Spinal cord (tissue), 10 donors: Measurements from ENCODE around the gene THOC7. TPM values are rescaled to one million over a fixed set of nuclear protein-coding genes. Genes with fewer than 3 reads are reported as not detected.
A peak's percentile ranks its signal among the peaks of the same experiment; 100 is the strongest.

Experiments used
- DNase-seq, 6 donors: peaks; one replicate each; pipeline versions ENCODE4 v3.0.0 to v3.0.0-alpha.2; 2013 to 2015; ENCODE audit warnings: low spot score in 6 of 6, low read depth in 4 of 6
- H3K27ac ChIP-seq: one replicate; pipeline ENCODE4 v1.5.1; 2013; ENCODE audit warnings: low read depth, low read length, control low read depth
- H3K27me3 ChIP-seq: one replicate; pipeline ENCODE4 v1.6.1; 2013; ENCODE audit warnings: low read length; ENCODE audit not compliant: control insufficient read depth, insufficient read depth
- H3K36me3 ChIP-seq: one replicate; pipeline ENCODE4 v1.6.1; 2013; ENCODE audit warnings: low read length; ENCODE audit not compliant: control insufficient read depth, insufficient read depth
- H3K4me1 ChIP-seq: one replicate; pipeline ENCODE4 v1.6.1; 2013; ENCODE audit warnings: low read length; ENCODE audit not compliant: control insufficient read depth, insufficient read depth
- H3K4me3 ChIP-seq: one replicate; pipeline ENCODE4 v1.5.1; 2013; ENCODE audit warnings: low read depth, low read length, control low read depth
- H3K9me3 ChIP-seq: one replicate; pipeline ENCODE4 v1.6.1; 2013; ENCODE audit warnings: low read length; ENCODE audit not compliant: control insufficient read depth, insufficient read depth
- WGBS: methylation state at CpG from one replicate; pipeline ENCODE4 v1.1.5; 2013; ENCODE audit warnings: missing lambda C conversion rate; ENCODE audit not compliant: insufficient coverage; 5-methylcytosine and 5-hydroxymethylcytosine counted together
- polyA plus RNA-seq, 2 donors: library from polyadenylated mRNA; unstranded; fragments of 120-200 nt; gene quantifications; one replicate each; pipeline ENCODE4 v1.2.1, GENCODE V29; 2013; ENCODE audit not compliant: insufficient read length in 2 of 2
- total RNA-seq, 2 donors: library from RNA; depleted of rRNA in 1 of 2; stranded (reverse); fragments of 120-200 nt in 1 of 2; fragments of >200 nt in 1 of 2; gene quantifications; one replicate each; pipeline versions ENCODE4 v1.2.3 to v1.2.4, GENCODE V29; 2013 to 2014
- donor health status: healthy.

THOC7 gene
- total and polyA plus RNA-seq, 4 donors = 47.7 to 78.9 (median 66.6) TPM

DNA sequence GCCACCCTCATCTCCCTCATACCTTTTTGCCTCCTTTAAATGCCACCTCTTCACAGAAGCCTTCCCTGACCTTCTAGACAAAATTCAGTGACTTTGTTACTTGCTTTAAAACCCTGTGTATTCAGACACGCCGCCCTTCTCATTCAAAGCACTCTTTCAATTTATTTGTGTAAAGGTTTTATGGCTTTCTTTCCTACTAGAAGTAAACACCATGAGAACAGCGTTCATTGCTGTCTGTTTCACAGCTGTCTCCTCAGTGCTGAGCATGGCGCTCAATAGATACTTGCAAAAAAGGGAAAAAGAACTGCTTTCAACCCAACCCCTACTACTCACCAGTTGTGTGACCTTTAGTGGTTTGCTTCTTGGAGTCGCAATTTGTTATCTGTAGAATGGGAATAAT is 17.0 kb upstream of the THOC7 start:
- DNase-seq = no peak
- WGBS = 40% methylated on average over 1 of the region's 5 CpGs
- Histone ChIP-seq H3K9me3 (no peaks in the 10 kb centered on the region), H3K4me3 (no peak overlapping the region), H3K27me3 (no peaks in the 10 kb centered on the region), H3K36me3 (no peaks in the 10 kb centered on the region), H3K27ac (no peak overlapping the region), H3K4me1 (peaks cover 8% of the 10 kb centered on the region)

DNA sequence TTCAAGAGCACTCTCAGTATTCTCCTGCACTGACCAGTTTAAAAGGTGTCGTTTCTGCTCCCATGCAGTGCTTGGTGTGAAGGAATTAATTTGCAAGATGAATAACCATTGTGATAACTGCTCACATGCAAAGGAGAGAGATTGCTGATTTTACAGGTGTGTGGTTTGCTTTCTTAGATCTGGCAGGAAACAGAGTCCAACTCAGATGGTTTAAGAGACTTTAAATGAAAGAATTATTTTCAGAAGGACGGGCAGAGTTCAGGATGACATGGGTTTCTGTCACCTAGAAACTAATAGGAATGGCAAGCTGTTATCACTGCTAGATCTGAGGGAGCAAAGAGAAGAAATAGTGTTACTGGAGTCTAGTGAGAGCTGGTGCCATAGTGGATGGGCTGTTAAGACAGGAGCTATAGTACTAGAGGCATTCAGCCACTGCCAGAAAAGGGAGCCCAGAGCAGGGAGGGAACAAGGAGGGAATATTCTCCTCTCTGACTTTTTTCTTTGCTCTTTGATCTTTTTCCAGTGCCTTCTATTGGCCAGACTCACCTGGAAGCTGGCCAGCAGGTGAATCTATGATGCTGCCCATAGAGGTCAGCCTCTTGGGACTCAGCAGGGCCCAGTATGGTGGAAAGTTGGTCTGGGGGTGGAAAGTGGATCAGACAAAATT is 14.9 kb upstream of the THOC7 start:
- no peaks in the 10 kb centered on the region for H3K27me3 ChIP-seq
- no peaks in the 10 kb centered on the region for H3K9me3 ChIP-seq
- 50% methylated on average over 1 of the region's 2 CpGs for WGBS
- peaks cover 8% of the 10 kb centered on the region for H3K4me1 ChIP-seq
- no peaks in the 10 kb centered on the region for H3K36me3 ChIP-seq
- no peak overlapping the region for H3K27ac ChIP-seq
- H3K4me3 ChIP-seq = no peak overlapping the region
- DNase-seq = peak in 2 of 6 donors; percentile 43 to 49

GRCh38 chr3:63877737-63878393 is 14.3 kb upstream of the THOC7 start:
- Histone ChIP-seq H3K9me3 (no peaks in the 10 kb centered on the region), H3K36me3 (no peaks in the 10 kb centered on the region), H3K4me3 (no peak overlapping the region), H3K4me1 (peaks cover 8% of the 10 kb centered on the region), H3K27me3 (no peaks in the 10 kb centered on the region), H3K27ac (no peak overlapping the region)
- 25% methylated on average over 1 of the region's 3 CpGs for WGBS
- DNase-seq = peak in 2 of 6 donors; percentile 26 to 51

DNA sequence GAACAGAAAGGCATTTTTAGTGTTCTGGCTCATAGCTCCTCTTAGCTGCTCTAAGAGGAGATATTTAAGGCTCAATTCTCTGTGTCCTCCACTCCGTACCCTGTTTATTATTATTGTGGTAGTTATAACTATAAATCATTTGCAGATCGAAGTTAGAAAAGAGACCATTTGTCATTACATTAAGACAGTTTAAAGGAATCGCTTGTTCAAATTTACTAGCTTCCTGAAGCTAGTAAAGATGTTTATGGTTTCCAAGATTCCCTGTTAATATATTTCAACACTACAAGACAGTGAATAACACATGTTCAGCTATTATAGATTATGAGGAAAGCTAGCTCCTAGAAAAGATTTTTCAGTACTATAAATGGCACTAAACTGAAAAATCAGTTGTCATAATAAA is 12.7 kb upstream of the THOC7 start:
- Histone ChIP-seq H3K4me1 (peaks cover 8% of the 10 kb centered on the region), H3K4me3 (no peak overlapping the region), H3K36me3 (no peaks in the 10 kb centered on the region), H3K9me3 (no peaks in the 10 kb centered on the region), H3K27me3 (no peaks in the 10 kb centered on the region), H3K27ac (no peak overlapping the region)
- no peak for DNase-seq
- no CpG with 5 or more reads among the region's 3 CpGs for WGBS

DNA sequence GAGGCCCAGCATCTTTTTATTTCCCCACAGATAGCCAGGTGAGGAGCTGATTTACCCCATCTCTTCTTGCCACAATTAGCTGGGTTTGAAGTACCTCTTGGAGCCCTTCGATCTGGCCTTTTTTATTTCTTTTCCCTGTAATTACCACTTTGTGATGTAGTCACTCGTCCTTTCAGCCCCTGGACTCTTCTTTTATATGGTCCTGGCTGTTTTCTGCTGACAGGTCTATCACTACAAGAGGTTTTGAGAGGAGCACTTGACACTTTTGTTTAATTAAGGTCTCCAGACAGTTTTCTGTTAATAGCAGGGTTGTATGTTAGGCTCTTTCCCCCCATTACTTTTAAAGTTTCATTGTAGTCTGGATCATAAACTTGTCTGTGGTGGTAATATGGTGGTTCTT is 11.9 kb upstream of the THOC7 start:
- Histone ChIP-seq H3K27ac (no peak overlapping the region), H3K9me3 (no peaks in the 10 kb centered on the region), H3K4me3 (no peak overlapping the region), H3K36me3 (no peaks in the 10 kb centered on the region), H3K4me1 (peaks cover 8% of the 10 kb centered on the region), H3K27me3 (no peaks in the 10 kb centered on the region)
- DNase-seq = no peak
- 57% methylated on average over 1 of the region's 2 CpGs for WGBS

DNA sequence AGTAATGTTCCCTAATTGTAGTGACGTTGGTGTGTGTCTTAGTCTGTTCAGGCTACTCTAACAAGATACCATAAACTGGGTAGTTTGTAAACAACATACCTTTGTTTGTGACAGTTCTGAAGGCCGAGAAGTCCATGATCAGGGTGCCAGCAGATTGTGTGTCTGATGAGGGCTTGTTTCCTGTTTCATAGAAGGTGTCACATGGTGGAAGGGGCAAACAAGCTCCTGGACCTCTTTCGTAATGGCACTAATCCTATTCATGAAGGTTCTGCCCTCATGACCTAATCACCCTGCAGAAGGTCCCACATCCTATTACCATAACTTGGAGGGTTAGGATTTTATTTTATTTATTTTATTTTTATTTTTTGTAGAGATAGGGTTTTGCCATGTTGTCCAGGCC is 11.2 kb upstream of the THOC7 start:
- Histone ChIP-seq H3K36me3 (no peaks in the 10 kb centered on the region), H3K27me3 (no peaks in the 10 kb centered on the region), H3K9me3 (no peaks in the 10 kb centered on the region), H3K4me3 (no peak overlapping the region), H3K27ac (no peak overlapping the region), H3K4me1 (peaks cover 8% of the 10 kb centered on the region)
- no peak for DNase-seq
- no CpG with 5 or more reads among the region's 3 CpGs for WGBS

DNA sequence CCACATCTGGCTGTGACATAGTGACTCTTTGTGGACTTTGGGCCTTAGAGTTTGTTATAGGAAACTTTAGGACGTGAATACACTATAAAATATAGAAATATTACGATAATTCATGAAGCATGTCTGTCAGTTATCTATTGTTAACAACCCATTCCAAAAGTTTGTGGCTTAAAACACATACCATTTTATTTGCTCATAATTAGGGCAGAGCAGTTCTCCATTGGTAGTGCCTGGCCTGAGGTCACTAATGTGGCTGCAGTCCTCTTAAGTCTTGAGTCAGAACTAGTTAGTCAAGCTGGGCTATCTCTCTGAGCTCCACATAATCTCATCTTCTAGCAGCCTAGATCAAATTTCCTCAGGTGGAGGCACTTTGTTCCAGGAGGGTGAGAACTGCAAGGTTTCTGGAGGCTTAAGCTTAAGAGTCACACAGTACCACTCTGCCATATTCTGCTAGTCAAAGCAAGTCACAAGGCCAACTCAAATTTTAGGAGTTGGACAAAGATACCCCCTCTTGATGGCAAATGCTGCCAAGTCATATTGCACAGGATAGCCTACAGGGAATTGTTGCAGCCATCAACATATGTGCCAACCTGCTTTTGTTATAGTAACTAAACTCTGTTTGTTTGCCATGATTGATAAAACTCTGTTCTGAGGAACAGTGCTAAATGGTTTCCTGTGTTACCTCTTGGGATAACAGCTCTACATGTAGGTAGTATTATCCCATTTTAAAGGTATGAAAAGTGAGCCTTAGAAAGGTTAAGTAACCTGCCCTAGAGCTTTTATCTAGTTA is 8.7 kb upstream of the THOC7 start:
- Histone ChIP-seq H3K4me1 (peaks cover 2% of the 10 kb centered on the region), H3K4me3 (no peak overlapping the region), H3K36me3 (no peaks in the 10 kb centered on the region), H3K9me3 (no peaks in the 10 kb centered on the region), H3K27me3 (no peaks in the 10 kb centered on the region), H3K27ac (no peak overlapping the region)
- no peak for DNase-seq
- no CpG with 5 or more reads among the region's 2 CpGs for WGBS

GRCh38 chr3:63870615-63871005 is 7.0 kb upstream of the THOC7 start:
- Histone ChIP-seq H3K4me1 (no peaks in the 10 kb centered on the region), H3K4me3 (no peak overlapping the region), H3K27ac (no peak overlapping the region), H3K27me3 (no peaks in the 10 kb centered on the region), H3K36me3 (no peaks in the 10 kb centered on the region), H3K9me3 (no peaks in the 10 kb centered on the region)
- DNase-seq = no peak
- no CpG with 5 or more reads among the region's 2 CpGs for WGBS

DNA sequence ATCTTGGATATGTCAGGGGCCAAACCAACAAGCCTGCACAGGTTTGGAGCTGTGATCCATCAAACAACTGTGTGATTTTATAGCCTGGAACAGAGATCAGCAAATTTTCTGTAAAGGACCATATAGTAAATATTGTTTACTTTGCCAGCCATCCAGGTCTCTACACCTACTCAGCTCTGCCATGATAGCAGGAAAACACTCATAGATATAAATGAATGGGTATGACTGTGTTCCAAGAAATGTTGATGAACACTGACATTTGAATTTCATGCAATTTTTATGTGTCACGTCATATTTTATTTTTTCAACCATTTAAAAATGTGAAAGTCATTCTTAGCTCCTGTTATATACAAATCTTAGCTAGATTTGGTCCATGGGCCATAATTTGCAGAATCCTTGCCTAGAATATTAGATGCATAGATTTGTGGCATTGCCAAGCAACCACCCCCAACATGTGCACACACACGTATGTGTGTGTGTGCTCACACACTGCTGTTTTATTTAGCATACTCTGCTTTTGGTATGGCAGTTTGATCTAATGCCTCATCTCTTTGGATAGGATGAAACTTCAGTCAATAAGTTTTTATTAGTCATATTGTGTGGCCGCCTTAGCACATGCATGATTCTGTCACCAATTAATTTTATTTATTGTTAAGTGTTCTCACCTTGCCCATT is 6.5 kb upstream of the THOC7 start:
- WGBS = no CpG with 5 or more reads among the region's 3 CpGs

More for the DNA sequence above, 6.5 kb upstream of the THOC7 start:
- Histone ChIP-seq H3K27ac (no peak overlapping the region), H3K4me3 (no peak overlapping the region), H3K27me3 (no peaks in the 10 kb centered on the region), H3K9me3 (no peaks in the 10 kb centered on the region), H3K36me3 (no peaks in the 10 kb centered on the region), H3K4me1 (no peaks in the 10 kb centered on the region)
- no peak for DNase-seq
